ENCODE data around the gene ENOX1.

The ENOX1 gene

DNA sequence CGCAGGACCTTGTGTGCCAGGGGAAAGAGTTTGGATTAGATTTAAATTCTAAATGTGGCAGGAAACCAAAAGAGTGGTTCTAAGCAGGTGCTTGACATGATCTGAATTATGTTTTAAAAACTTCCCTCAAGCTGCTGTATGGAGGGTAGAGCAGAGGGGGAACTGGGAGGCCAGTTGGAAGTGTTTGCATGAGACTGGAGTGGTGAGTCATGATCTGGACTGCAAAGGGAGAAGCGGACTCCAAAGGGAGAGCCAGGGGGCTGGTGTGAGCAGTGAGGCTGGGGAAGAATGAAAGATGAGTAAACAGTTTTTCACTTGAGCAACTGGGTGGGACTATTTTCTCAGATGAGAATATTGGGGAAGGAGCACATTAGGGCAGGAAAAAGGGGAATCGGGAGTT is 557.3 kb downstream of the ENOX1 start:
- no peaks in the 10 kb centered on the region for H3K9me3 ChIP-seq (ENCODE audit: low read length)
- no peak overlapping the region for H3K4me3 ChIP-seq (ENCODE audit: low read depth, low read length, poor library complexity, severe bottlenecking)
- H3K4me1 ChIP-seq (ENCODE audit: insufficient read depth, low read length, severe bottlenecking) = no peaks in the 10 kb centered on the region
- H3K27me3 ChIP-seq (ENCODE audit: insufficient read depth, low read length) = no peaks in the 10 kb centered on the region
- H2AFZ ChIP-seq (ENCODE audit: low read length) = no peak overlapping the region
- H3K9me2 ChIP-seq (ENCODE audit: low read depth, low read length) = no peaks in the 10 kb centered on the region
- H3K9ac ChIP-seq (ENCODE audit: low read length) = no peak overlapping the region
- H4K20me1 ChIP-seq (ENCODE audit: insufficient read depth, low read length) = no peaks in the 10 kb centered on the region
- no peak overlapping the region for H3K4me2 ChIP-seq (ENCODE audit: low read length)
- H3K79me2 ChIP-seq (ENCODE audit: insufficient read depth, low read length) = no peaks in the 10 kb centered on the region
- no peaks in the 10 kb centered on the region for H3F3A ChIP-seq (ENCODE audit: insufficient read depth, low read length)
- H3K27ac ChIP-seq (ENCODE audit: low read depth, low read length, poor library complexity, severe bottlenecking) = no peak overlapping the region
- no peak for TF ChIP-seq EZH2 (IDR thresholded peaks at IDR 0.05; ENCODE audit: borderline replicate concordance, low read length)
- TF ChIP-seq, protein P1, sequence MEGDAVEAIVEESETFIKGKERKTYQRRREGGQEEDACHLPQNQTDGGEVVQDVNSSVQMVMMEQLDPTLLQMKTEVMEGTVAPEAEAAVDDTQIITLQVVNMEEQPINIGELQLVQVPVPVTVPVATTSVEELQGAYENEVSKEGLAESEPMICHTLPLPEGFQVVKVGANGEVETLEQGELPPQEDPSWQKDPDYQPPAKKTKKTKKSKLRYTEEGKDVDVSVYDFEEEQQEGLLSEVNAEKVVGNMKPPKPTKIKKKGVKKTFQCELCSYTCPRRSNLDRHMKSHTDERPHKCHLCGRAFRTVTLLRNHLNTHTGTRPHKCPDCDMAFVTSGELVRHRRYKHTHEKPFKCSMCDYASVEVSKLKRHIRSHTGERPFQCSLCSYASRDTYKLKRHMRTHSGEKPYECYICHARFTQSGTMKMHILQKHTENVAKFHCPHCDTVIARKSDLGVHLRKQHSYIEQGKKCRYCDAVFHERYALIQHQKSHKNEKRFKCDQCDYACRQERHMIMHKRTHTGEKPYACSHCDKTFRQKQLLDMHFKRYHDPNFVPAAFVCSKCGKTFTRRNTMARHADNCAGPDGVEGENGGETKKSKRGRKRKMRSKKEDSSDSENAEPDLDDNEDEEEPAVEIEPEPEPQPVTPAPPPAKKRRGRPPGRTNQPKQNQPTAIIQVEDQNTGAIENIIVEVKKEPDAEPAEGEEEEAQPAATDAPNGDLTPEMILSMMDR (IDR thresholded peaks at IDR 0.05; ENCODE audit: low read length) = no peak
- no peaks in the 10 kb centered on the region for H3K36me3 ChIP-seq (ENCODE audit: insufficient read depth, low read length)

DNA sequence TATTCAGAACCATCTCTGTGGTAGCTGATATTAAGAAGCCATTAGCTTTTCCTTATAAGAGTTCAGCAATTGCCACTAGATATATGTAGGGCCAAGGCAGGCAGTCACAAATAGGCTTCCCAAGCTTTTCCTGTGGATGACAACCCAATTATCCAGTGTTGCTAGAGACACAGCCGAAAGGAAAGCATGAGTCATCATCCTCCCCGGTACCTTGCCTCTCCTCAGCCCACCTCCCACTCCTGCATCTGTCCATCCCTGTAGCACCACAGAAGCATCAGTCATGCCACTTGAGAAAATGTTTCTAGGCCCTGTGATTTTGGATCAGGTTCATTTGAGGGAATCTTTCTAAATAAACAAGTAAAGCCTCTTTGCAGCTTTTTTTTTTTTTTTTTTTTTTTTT is 559.1 kb downstream of the ENOX1 start:
- H3K9me3 ChIP-seq (ENCODE audit: low read length) = no peaks in the 10 kb centered on the region
- H3K27ac ChIP-seq (ENCODE audit: low read depth, low read length, poor library complexity, severe bottlenecking) = no peak overlapping the region
- H3K9ac ChIP-seq (ENCODE audit: low read length) = no peak overlapping the region
- no peaks in the 10 kb centered on the region for H3K79me2 ChIP-seq (ENCODE audit: insufficient read depth, low read length)
- H3K4me1 ChIP-seq (ENCODE audit: insufficient read depth, low read length, severe bottlenecking) = no peaks in the 10 kb centered on the region
- no peak overlapping the region for H3K4me3 ChIP-seq (ENCODE audit: low read depth, low read length, poor library complexity, severe bottlenecking)
- H3K27me3 ChIP-seq (ENCODE audit: insufficient read depth, low read length) = no peaks in the 10 kb centered on the region
- no peaks in the 10 kb centered on the region for H3K36me3 ChIP-seq (ENCODE audit: insufficient read depth, low read length)
- TF ChIP-seq, protein P1 (IDR thresholded peaks at IDR 0.05; ENCODE audit: low read length) = no peak
- no peaks in the 10 kb centered on the region for H3K9me2 ChIP-seq (ENCODE audit: low read depth, low read length)
- H4K20me1 ChIP-seq (ENCODE audit: insufficient read depth, low read length) = no peaks in the 10 kb centered on the region
- no peak overlapping the region for H2AFZ ChIP-seq (ENCODE audit: low read length)
- no peak overlapping the region for H3K4me2 ChIP-seq (ENCODE audit: low read length)
- no peaks in the 10 kb centered on the region for H3F3A ChIP-seq (ENCODE audit: insufficient read depth, low read length)

- H3K36me3 ChIP-seq (ENCODE audit: insufficient read depth, low read length) = no peaks in the 10 kb centered on the region
- no peaks in the 10 kb centered on the region for H3K9me3 ChIP-seq (ENCODE audit: low read length)
- no peak overlapping the region for H3K9ac ChIP-seq (ENCODE audit: low read length)
- no peak for TF ChIP-seq EZH2 (IDR thresholded peaks at IDR 0.05; ENCODE audit: borderline replicate concordance, low read length)
- TF ChIP-seq, protein P1 (IDR thresholded peaks at IDR 0.05; ENCODE audit: low read length) = no peak
- no peak overlapping the region for H2AFZ ChIP-seq (ENCODE audit: low read length)
- no peak overlapping the region for H3K4me2 ChIP-seq (ENCODE audit: low read length)
- H3K79me2 ChIP-seq (ENCODE audit: insufficient read depth, low read length) = no peaks in the 10 kb centered on the region
- no peaks in the 10 kb centered on the region for H3F3A ChIP-seq (ENCODE audit: insufficient read depth, low read length)
- H3K4me3 ChIP-seq (ENCODE audit: low read depth, low read length, poor library complexity, severe bottlenecking) = no peak overlapping the region
- H3K27me3 ChIP-seq (ENCODE audit: insufficient read depth, low read length) = no peaks in the 10 kb centered on the region
- no peaks in the 10 kb centered on the region for H3K9me2 ChIP-seq (ENCODE audit: low read depth, low read length)
- no peaks in the 10 kb centered on the region for H4K20me1 ChIP-seq (ENCODE audit: insufficient read depth, low read length)
- no peak overlapping the region for H3K27ac ChIP-seq (ENCODE audit: low read depth, low read length, poor library complexity, severe bottlenecking)
- H3K4me1 ChIP-seq (ENCODE audit: insufficient read depth, low read length, severe bottlenecking) = no peaks in the 10 kb centered on the region
Measured at GRCh38 chr13:43223216-43223615, 563.6 kb downstream of the ENOX1 start.

All from OCI-LY1 (cell line).